Retinal pigment epithelial cell (primary cell): ENCODE measurements around the gene PATJ.

Experiments used
- DNase-seq: peaks from one replicate; pipeline ENCODE4 v3.0.0-alpha.2; 2010; ENCODE audit warnings: low read depth
- H3K4me3 ChIP-seq: 2 replicates; pipeline ENCODE4 v1.5.1; 2011; ENCODE audit warnings: mild to moderate bottlenecking, low read length, control low read depth, moderate library complexity
- CTCF ChIP-seq: conservative IDR thresholded peaks from 2 replicates; pipeline ENCODE4 v1.5.1; 2011; ENCODE audit warnings: low read depth, low read length, control low read depth, inconsistent platforms

The PATJ gene

GRCh38 chr1:62040450-62040849, 298.2 kb downstream of the PATJ start:
- no peak overlapping the region for H3K4me3 ChIP-seq
- no peak for DNase-seq
- no peak for TF ChIP-seq CTCF

- no peak for TF ChIP-seq CTCF
- no peak for DNase-seq
- H3K4me3 ChIP-seq, result no peak overlapping the region
These were observed 298.7 kb downstream of the PATJ start for GRCh38 chr1:62040973-62041372.

- no peak overlapping the region for H3K4me3 ChIP-seq
- TF ChIP-seq CTCF, result no peak
- no peak for DNase-seq
These were observed 300.9 kb downstream of the PATJ start for GRCh38 chr1:62043154-62043553.

- peak; percentile 57 for DNase-seq
- H3K4me3 ChIP-seq, result no peak overlapping the region
- no peak for TF ChIP-seq CTCF
These were observed 303.3 kb downstream of the PATJ start for GRCh38 chr1:62045574-62045973.

GRCh38 chr1:62046927-62047326, 304.6 kb downstream of the PATJ start:
- H3K4me3 ChIP-seq, result no peak overlapping the region
- DNase-seq, result no peak
- TF ChIP-seq CTCF, result no peak

- TF ChIP-seq CTCF, result no peak
- no peak for DNase-seq
- no peak overlapping the region for H3K4me3 ChIP-seq
These were observed 307.9 kb downstream of the PATJ start for GRCh38 chr1:62050165-62050564.

GRCh38 chr1:62052946-62053345, 310.7 kb downstream of the PATJ start:
- no peak for DNase-seq
- H3K4me3 ChIP-seq, result no peak overlapping the region
- no peak for TF ChIP-seq CTCF
